Measurements from ENCODE around the gene TLE4. TPM values are rescaled to one million over a fixed set of nuclear protein-coding genes. Genes with fewer than 3 reads are reported as not detected.

TLE4 gene
- total RNA-seq, 1 donor from 2014 or later, result 98.5 TPM

DNA sequence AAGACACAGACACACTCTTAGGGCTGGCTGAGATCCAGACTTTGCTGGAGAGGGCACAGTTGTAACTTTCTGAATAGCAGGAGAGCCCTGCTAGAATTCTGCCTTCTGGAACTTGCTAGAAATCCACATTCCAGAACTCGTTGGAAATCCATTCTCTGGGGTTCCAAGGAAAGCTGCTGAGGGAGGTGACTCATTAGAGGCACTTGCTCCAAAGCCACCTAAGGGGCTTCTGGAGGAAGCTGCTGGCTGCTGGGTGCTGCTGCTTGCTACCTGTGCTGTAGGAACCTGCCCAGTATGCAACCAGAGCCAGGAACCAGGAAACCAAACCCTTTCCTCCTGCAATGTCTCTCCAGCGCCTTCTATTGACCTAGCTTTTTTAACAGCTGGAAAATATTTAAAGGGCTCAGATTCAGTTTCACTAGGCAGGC is 4.1 kb upstream of the TLE4 start:
- no peak overlapping the region for H3K9ac ChIP-seq (ENCODE audit: low read length)
- DNase-seq (ENCODE audit: low read depth), result no peak
- H4K20me1 ChIP-seq (ENCODE audit: insufficient read depth, low read length), result peaks cover 3% of the 10 kb centered on the region
- H2AFZ ChIP-seq (ENCODE audit: low read depth, low read length), result no peak overlapping the region
- peaks cover 14% of the 10 kb centered on the region for H3K4me1 Mint-ChIP-seq (ENCODE audit: low read depth, unreplicated experiment)
- no peaks in the 10 kb centered on the region for H3K27me3 Mint-ChIP-seq (ENCODE audit: low read depth, unreplicated experiment)
- H3K79me2 ChIP-seq (ENCODE audit: insufficient read depth, low read length), result peaks cover 6% of the 10 kb centered on the region
- TF ChIP-seq, protein P1, sequence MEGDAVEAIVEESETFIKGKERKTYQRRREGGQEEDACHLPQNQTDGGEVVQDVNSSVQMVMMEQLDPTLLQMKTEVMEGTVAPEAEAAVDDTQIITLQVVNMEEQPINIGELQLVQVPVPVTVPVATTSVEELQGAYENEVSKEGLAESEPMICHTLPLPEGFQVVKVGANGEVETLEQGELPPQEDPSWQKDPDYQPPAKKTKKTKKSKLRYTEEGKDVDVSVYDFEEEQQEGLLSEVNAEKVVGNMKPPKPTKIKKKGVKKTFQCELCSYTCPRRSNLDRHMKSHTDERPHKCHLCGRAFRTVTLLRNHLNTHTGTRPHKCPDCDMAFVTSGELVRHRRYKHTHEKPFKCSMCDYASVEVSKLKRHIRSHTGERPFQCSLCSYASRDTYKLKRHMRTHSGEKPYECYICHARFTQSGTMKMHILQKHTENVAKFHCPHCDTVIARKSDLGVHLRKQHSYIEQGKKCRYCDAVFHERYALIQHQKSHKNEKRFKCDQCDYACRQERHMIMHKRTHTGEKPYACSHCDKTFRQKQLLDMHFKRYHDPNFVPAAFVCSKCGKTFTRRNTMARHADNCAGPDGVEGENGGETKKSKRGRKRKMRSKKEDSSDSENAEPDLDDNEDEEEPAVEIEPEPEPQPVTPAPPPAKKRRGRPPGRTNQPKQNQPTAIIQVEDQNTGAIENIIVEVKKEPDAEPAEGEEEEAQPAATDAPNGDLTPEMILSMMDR (IDR thresholded peaks at IDR 0.05; ENCODE audit: insufficient read depth, low read depth, low read length), result no peak
- no peak for TF ChIP-seq EZH2 (IDR thresholded peaks at IDR 0.05; ENCODE audit: insufficient read depth, low read length)
- no peak overlapping the region for H3K27ac ChIP-seq (ENCODE audit: low read depth, low read length)
- H3K4me2 ChIP-seq (ENCODE audit: low read length), result no peak overlapping the region
- H3K27ac Mint-ChIP-seq (ENCODE audit: unreplicated experiment), result no peak overlapping the region
- FAIRE-seq, result no peak
- H3K4me3 Mint-ChIP-seq (ENCODE audit: unreplicated experiment), result peak overlapping the region; percentile 27
- H3K4me3 ChIP-seq (ENCODE audit: insufficient read depth, low read depth, low read length), result no peak overlapping the region
- no peaks in the 10 kb centered on the region for H3K27me3 ChIP-seq (ENCODE audit: insufficient read depth, low read length)
- H3K9me3 ChIP-seq (ENCODE audit: insufficient read depth, low read depth, low read length), result no peaks in the 10 kb centered on the region
- no peaks in the 10 kb centered on the region for H3K36me3 ChIP-seq (ENCODE audit: insufficient read depth, low read length)
- no peaks in the 10 kb centered on the region for H3K9me3 Mint-ChIP-seq (ENCODE audit: unreplicated experiment)
- peaks cover 6% of the 10 kb centered on the region for H3K4me1 ChIP-seq (ENCODE audit: insufficient read depth, low read length)
- H3K36me3 Mint-ChIP-seq (ENCODE audit: low read depth, unreplicated experiment), result no peaks in the 10 kb centered on the region

DNA sequence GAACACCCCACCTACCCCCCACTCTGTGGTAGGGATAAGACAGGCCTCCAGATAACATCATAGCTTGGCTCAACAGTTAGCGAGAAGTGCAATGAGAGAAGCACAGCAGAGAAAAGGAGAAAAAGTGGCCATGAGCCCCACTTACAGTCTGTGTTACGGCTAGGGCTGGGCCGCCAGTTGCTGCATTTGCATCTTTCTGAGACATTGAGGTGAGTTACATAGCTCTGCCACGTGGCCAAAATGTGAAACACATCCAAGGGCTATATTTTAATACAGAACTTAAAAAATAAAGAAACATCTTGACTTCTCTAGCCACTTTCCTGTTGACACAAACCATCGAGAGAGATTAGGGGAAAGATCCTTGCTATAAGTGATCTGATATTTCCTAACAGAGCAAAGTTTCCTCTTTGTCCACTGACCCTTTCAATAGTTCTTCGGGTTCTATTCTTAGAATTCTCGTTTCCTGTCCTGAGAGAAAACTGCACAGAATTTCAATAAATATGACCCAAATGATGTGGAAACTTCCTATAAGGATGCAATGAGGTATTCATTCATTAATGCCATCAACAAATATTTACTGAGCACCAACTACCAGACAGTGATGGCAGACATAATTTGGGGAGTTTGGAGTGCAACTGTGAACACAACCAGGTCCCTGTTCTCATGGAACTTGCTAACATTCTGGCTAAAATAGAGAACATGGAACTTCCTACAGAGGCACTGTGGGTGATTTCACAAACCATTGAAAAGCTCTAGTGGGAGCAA is 3.2 kb upstream of the TLE4 start:
- no peaks in the 10 kb centered on the region for H3K9me3 Mint-ChIP-seq (ENCODE audit: unreplicated experiment)
- H3K9ac ChIP-seq (ENCODE audit: low read length), result no peak overlapping the region
- H3K36me3 ChIP-seq (ENCODE audit: insufficient read depth, low read length), result no peaks in the 10 kb centered on the region
- no peaks in the 10 kb centered on the region for H3K27me3 Mint-ChIP-seq (ENCODE audit: low read depth, unreplicated experiment)
- H3K27me3 ChIP-seq (ENCODE audit: insufficient read depth, low read length), result no peaks in the 10 kb centered on the region
- H3K79me2 ChIP-seq (ENCODE audit: insufficient read depth, low read length), result peaks cover 15% of the 10 kb centered on the region
- no peak for FAIRE-seq
- no peak for DNase-seq (ENCODE audit: low read depth)
- H3K27ac Mint-ChIP-seq (ENCODE audit: unreplicated experiment), result no peak overlapping the region
- H4K20me1 ChIP-seq (ENCODE audit: insufficient read depth, low read length), result peaks cover 4% of the 10 kb centered on the region
- no peaks in the 10 kb centered on the region for H3K36me3 Mint-ChIP-seq (ENCODE audit: low read depth, unreplicated experiment)
- no peak overlapping the region for H2AFZ ChIP-seq (ENCODE audit: low read depth, low read length)
- peaks cover 6% of the 10 kb centered on the region for H3K4me1 ChIP-seq (ENCODE audit: insufficient read depth, low read length)
- no peak overlapping the region for H3K4me3 Mint-ChIP-seq (ENCODE audit: unreplicated experiment)
- TF ChIP-seq, protein P1 (IDR thresholded peaks at IDR 0.05; ENCODE audit: insufficient read depth, low read depth, low read length), result no peak
- TF ChIP-seq EZH2 (IDR thresholded peaks at IDR 0.05; ENCODE audit: insufficient read depth, low read length), result no peak
- no peak overlapping the region for H3K4me2 ChIP-seq (ENCODE audit: low read length)
- H3K9me3 ChIP-seq (ENCODE audit: insufficient read depth, low read depth, low read length), result no peaks in the 10 kb centered on the region
- H3K27ac ChIP-seq (ENCODE audit: low read depth, low read length), result no peak overlapping the region
- H3K4me3 ChIP-seq (ENCODE audit: insufficient read depth, low read depth, low read length), result no peak overlapping the region
- H3K4me1 Mint-ChIP-seq (ENCODE audit: low read depth, unreplicated experiment), result peaks cover 8% of the 10 kb centered on the region
